ENCODE measurements around the gene FAM163A.

FAM163A gene

GRCh38 chr1:179860652-179861051 is 117.6 kb downstream of the FAM163A start:
- TF ChIP-seq CTCF (conservative IDR thresholded peaks at IDR 0.05) (no peak), ZFX (IDR thresholded peaks at IDR 0.05) (no peak)
- no peak overlapping the region for H3K27ac ChIP-seq

- TF ChIP-seq ZFX (IDR thresholded peaks at IDR 0.05): no peak
- TF ChIP-seq CTCF (conservative IDR thresholded peaks at IDR 0.05): no peak
- no peak overlapping the region for H3K27ac ChIP-seq
Measured at GRCh38 chr1:179865377-179865776, 122.3 kb downstream of the FAM163A start.
